Measurements from ENCODE around the gene DPH7. TPM values are rescaled to one million over a fixed set of nuclear protein-coding genes. Genes with fewer than 3 reads are reported as not detected.
"Not testable (repeated sequence)": the region's sequence is repeated elsewhere in the genome, so short reads cannot be mapped to it uniquely, and the experiment has no call there.

Gene DPH7
- total and polyA plus RNA-seq, 2 of the 8 experiments (the other 6 are each of a cell fraction or from before 2014, with no cell fraction given) = 44.6 to 45.5 TPM

DNA sequence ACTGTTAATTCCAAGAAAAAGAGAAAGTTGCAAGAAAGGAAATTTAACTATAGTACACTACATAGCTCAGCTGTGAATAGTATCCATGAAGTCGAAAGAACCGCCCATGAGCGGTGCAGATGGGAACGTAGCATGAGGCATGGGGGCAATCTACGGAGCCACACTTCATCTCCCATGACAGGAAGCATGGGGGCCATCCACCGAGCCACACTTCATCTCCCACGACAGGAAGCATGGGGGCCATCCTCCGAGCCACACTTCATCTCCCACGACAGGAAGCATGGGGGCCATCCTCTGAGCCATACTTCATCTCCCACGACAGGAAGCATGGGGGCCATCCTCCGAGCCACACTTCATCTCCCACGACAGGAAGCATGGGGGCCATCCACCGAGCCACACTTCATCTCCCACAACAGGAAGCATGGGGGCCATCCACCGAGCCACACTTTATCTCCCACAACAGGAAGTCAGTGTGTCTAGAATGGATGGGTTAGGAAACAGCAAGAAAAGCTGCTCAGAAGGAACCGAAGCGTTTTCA is 42.1 kb downstream of the DPH7 start:
- H3K27ac ChIP-seq (ENCODE audit: low read depth, low read length); H4K5ac ChIP-seq (ENCODE audit: insufficient read length, low read depth, low read length): not testable (repeated sequence)

More for the DNA sequence above, 42.1 kb downstream of the DPH7 start:
- H3K4ac ChIP-seq (replicated peaks; ENCODE audit: insufficient read length, low read depth, low read length); H2BK120ac ChIP-seq (replicated peaks; ENCODE audit: low read depth, low read length); POLR2A ChIA-PET (ENCODE audit: partially characterized antibody); H3K18ac ChIP-seq (ENCODE audit: extremely low read depth, low read length); FAIRE-seq; H3K79me1 ChIP-seq (ENCODE audit: low read depth, low read length); H3K14ac ChIP-seq (ENCODE audit: insufficient read length); H2BK12ac ChIP-seq (ENCODE audit: low read depth, low read length); H4K91ac ChIP-seq (replicated peaks; ENCODE audit: insufficient read length, low read length); H2AK5ac ChIP-seq (ENCODE audit: low read depth, low read length); DNase-seq (ENCODE audit: low read depth in 1 of 2, low spot score in 2 of 2); H3K27me3 ChIP-seq (replicated peaks in 1 of 4; ENCODE audit: control insufficient read depth in 3 of 4, extremely low read depth in 1 of 4, insufficient read depth in 3 of 4, low read length in 3 of 4); H3K9me3 ChIP-seq (ENCODE audit: insufficient read depth in 2 of 2, low read depth in 1 of 2, low read length in 1 of 2); H3K36me3 ChIP-seq (ENCODE audit: control insufficient read depth in 2 of 4, insufficient read depth in 4 of 4, low read length in 3 of 4); H2BK15ac ChIP-seq (ENCODE audit: low read length); H4K20me1 ChIP-seq (replicated peaks in 1 of 2; ENCODE audit: control insufficient read depth in 1 of 2, insufficient read depth in 2 of 2, low read length in 2 of 2); H3K79me2 ChIP-seq (ENCODE audit: control insufficient read depth in 1 of 2, insufficient read depth in 2 of 2, low read length in 2 of 2); H2AFZ ChIP-seq (ENCODE audit: low read length); H3K4me1 ChIP-seq (replicated peaks in 1 of 4; ENCODE audit: control insufficient read depth in 3 of 4, insufficient read depth in 4 of 4, low read length in 3 of 4); H3K23me2 ChIP-seq (ENCODE audit: low read depth, low read length); H2BK20ac ChIP-seq (ENCODE audit: low read length); H3K23ac ChIP-seq (ENCODE audit: insufficient read length); H3K9ac ChIP-seq (replicated peaks in 1 of 4; ENCODE audit: extremely low read depth in 1 of 4, low read depth in 3 of 4, low read length in 3 of 4); H2BK5ac ChIP-seq (ENCODE audit: low read depth, low read length); H3K4me3 ChIP-seq (ENCODE audit: extremely low read depth in 1 of 4, insufficient read depth in 2 of 4, low read depth in 3 of 4, low read length in 4 of 4); H3K4me2 ChIP-seq (ENCODE audit: insufficient read depth in 1 of 2, low read depth in 2 of 2, low read length in 2 of 2); H4K8ac ChIP-seq (ENCODE audit: extremely low read depth, insufficient read depth, low read length); H3K56ac ChIP-seq (replicated peaks; ENCODE audit: insufficient read length, low read depth, low read length): not testable (repeated sequence)
- WGBS, 2 experiments (ENCODE audit: extremely low coverage in 1 of 2, insufficient coverage in 1 of 2, insufficient read length in 1 of 2, insufficient replicate concordance in 2 of 2, low coverage in 1 of 2, low lambda C conversion rate in 2 of 2, missing lambda C conversion rate in 1 of 2) = 93% methylated on average over 15 of the region's 16 CpGs; no CpG with 5 or more reads in 1 of the 2 experiments
- CTCF ChIA-PET (ENCODE audit: partially characterized antibody) = interaction anchor here (1.3 kb wide), 1 partner anchor 9 kb away, joined by 4 read pairs; no protein-coding TSS in a partner anchor
